ENCODE measurements around the gene TSSK3. TPM values are rescaled to one million over a fixed set of nuclear protein-coding genes. Genes with fewer than 3 reads are reported as not detected.

Gene TSSK3
- total RNA-seq, 4 donors from 2014 or later = 1.8 TPM; not detected in 3

DNA sequence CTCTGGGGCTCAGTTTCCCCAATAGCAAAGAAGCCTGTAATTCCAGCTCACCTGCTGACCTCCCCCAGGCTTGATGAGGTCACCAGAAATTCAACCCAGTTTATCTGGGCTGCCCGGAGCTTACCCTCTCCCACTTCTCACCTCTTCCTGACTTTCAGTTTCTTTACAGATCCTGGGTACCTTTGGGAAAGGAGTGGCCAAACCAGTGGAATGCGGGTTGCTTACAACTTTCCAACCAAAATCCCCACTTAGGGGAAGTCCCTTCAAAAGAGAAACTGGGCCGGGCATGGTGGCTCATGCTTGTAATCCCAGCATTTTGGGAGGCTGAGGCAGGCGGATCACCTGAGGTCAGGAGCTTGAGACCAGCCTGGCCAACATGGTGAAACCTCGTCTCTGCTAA, 20.4 kb upstream of the TSSK3 start:
- ATAC-seq = no peak
- no peak for DNase-seq
- Histone ChIP-seq H3K4me1 (peaks cover 0 to 4% of the 10 kb centered on the region in 2 donors), H3K36me3 (no peaks in the 10 kb centered on the region), H3K27ac (no peak overlapping the region), H3K27me3 (no peaks in the 10 kb centered on the region), H3K9me3 (no peaks in the 10 kb centered on the region), H3K4me3 (no peak overlapping the region)
- intact Hi-C loops (cut with DNase I; ENCODE audit: low total_unique reads) (no loop called here), in situ Hi-C loops (cut with MboI; ENCODE audit: low sequenced_read_pairs in 4 of 4) (no loop called here)
- TF ChIP-seq POLR2A (IDR thresholded peaks at IDR 0.05) = no peak
- no peak for TF ChIP-seq CTCF (IDR thresholded peaks at IDR 0.05 in 4 of 5, conservative IDR thresholded peaks at IDR 0.05 in 1 of 5)

- no peak for TF ChIP-seq CTCF (IDR thresholded peaks at IDR 0.05 in 4 of 5, conservative IDR thresholded peaks at IDR 0.05 in 1 of 5)
- no peak for TF ChIP-seq POLR2A (IDR thresholded peaks at IDR 0.05)
- H3K4me3 ChIP-seq = no peak overlapping the region
- H3K27me3 ChIP-seq = no peaks in the 10 kb centered on the region
- intact Hi-C loops (cut with DNase I; ENCODE audit: low total_unique reads) = no loop called here
- ATAC-seq = no peak
- no peaks in the 10 kb centered on the region for H3K9me3 ChIP-seq
- peaks cover 0 to 3% of the 10 kb centered on the region in 2 donors for H3K4me1 ChIP-seq
- no peaks in the 10 kb centered on the region for H3K36me3 ChIP-seq
- H3K27ac ChIP-seq = no peak overlapping the region
- DNase-seq = no peak
- in situ Hi-C loops (cut with MboI; ENCODE audit: low sequenced_read_pairs in 4 of 4) = no loop called here
Observed at GRCh38 chr1:32342704-32343103, 19.6 kb upstream of the TSSK3 start.

DNA sequence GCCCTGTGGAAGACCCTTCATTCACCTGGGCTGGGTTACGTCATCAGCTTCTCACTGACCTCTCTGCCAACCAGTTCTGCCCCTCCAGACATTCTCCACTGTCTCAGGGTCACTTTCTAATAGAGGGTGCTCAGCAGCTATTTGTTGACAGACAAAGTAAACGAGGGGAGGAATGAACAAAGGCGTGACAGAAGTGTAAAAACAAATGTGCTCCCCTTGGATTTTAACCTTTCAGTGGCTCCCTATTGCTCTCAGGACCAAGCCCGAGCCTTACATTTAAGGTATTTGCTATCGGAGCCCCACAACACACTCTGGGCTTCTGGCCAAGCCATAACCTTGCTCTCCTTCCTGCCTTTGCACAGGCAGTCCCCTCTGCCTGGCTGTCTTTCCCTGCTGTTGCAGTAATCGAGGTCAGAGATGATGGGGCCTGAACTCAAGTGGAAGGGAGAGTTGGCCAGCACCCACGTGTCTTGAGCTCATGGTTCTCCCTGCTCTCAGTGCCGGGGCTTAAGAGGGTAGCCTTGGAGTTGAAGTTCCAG, 17.0 kb upstream of the TSSK3 start:
- Histone ChIP-seq H3K27ac (no peak overlapping the region), H3K36me3 (no peaks in the 10 kb centered on the region), H3K9me3 (no peaks in the 10 kb centered on the region), H3K4me3 (no peak overlapping the region), H3K4me1 (peaks cover 0 to 3% of the 10 kb centered on the region in 2 donors), H3K27me3 (no peaks in the 10 kb centered on the region)
- TF ChIP-seq POLR2A (IDR thresholded peaks at IDR 0.05) (no peak), CTCF (IDR thresholded peaks at IDR 0.05 in 4 of 5, conservative IDR thresholded peaks at IDR 0.05 in 1 of 5) (no peak)
- intact Hi-C loops (cut with DNase I; ENCODE audit: low total_unique reads) = no loop called here
- in situ Hi-C loops (cut with MboI; ENCODE audit: low sequenced_read_pairs in 4 of 4) = no loop called here
- no peak for DNase-seq
- ATAC-seq = no peak

GRCh38 chr1:32346532-32347157, 15.7 kb upstream of the TSSK3 start:
- in situ Hi-C loops (cut with MboI; ENCODE audit: low sequenced_read_pairs in 4 of 4) = no loop called here
- Histone ChIP-seq H3K27ac (no peak overlapping the region), H3K27me3 (no peaks in the 10 kb centered on the region), H3K9me3 (no peaks in the 10 kb centered on the region), H3K4me3 (no peak overlapping the region), H3K36me3 (no peaks in the 10 kb centered on the region), H3K4me1 (peaks cover 0 to 7% of the 10 kb centered on the region in 2 donors)
- no peak for DNase-seq
- intact Hi-C loops (cut with DNase I; ENCODE audit: low total_unique reads) = no loop called here
- ATAC-seq = no peak
- TF ChIP-seq CTCF (IDR thresholded peaks at IDR 0.05 in 4 of 5, conservative IDR thresholded peaks at IDR 0.05 in 1 of 5) (no peak), POLR2A (IDR thresholded peaks at IDR 0.05) (no peak)

Data from gastrocnemius medialis (tissue), 4 donors.